HG03442 (cell line): ENCODE measurements around the gene BAHD1.

Experiments used
- ATAC-seq: cut with Tn5 transposase; IDR thresholded peaks from one replicate; pipeline ENCODE4 v1.9.1; 2021; ENCODE audit warnings: mild to moderate bottlenecking, moderate library complexity; ENCODE audit not compliant: unreplicated experiment

BAHD1 gene

DNA sequence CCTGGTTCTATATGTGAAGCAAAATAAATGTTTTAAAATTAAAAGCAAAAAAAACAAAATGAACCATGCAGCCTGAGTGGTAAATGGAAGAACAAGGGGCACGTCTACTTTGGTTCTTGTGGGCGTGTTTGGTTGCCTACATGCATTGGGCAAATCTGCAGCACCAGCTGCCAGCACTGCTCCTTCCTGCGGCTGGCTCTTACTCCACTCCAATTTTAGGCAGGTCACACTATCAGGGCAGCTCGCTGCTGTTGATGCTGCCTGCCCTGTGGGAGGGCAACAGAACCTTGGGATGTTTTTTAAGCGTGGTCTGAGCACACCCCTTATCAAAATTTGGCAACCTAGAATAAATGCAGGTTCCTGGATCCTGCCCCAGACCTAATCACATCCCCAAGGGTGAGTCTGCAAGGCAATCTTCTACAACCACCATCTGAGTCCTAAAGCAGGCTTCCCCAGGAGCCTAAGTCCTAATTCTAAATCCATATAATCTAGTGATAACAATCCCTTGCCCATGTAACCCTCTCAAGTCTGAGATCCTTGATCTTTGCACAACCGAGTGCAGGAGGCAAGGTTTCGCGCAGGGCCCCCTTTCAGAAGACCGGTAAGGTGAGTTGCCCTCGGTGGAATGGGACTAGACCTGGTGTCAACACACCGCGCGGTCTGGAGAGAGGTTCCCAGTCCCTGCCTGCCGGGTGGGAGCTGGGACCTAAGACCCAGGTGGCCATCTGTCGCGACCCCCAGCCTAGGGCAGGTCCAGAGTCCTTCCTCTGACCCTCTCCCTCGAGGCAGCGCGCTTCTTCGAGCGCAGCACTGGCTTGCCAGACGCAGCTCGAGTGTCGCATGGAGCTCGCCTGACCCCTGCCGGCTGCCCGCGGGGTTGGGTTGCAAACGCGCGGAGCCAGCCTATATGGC lies 19.3 kb upstream of the BAHD1 start:
- no peak for ATAC-seq

- no peak for ATAC-seq
These were observed 16.2 kb upstream of the BAHD1 start for GRCh38 chr15:40424483-40425115.

- no peak for ATAC-seq
These were observed 15.1 kb upstream of the BAHD1 start for GRCh38 chr15:40425681-40426080.

DNA sequence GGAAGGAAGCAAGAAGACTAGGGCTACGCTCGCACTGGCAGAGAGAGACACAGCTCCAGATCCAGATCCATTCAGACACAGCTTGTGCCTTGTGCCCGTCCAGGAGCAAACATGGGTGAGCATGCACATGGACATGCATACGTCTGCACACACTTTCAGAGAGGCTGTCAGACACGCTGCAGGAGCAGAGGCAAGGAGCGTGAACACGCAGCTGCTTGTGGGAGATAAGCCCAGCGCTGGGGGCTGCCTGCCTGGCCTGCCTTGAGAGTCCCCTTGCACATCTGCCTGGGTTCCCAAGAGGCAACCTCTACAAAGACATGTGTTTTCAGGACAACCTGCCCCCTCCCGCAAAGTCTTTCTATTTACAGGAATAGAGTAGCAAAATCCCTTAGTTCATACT lies 13.6 kb upstream of the BAHD1 start:
- ATAC-seq = no peak

DNA sequence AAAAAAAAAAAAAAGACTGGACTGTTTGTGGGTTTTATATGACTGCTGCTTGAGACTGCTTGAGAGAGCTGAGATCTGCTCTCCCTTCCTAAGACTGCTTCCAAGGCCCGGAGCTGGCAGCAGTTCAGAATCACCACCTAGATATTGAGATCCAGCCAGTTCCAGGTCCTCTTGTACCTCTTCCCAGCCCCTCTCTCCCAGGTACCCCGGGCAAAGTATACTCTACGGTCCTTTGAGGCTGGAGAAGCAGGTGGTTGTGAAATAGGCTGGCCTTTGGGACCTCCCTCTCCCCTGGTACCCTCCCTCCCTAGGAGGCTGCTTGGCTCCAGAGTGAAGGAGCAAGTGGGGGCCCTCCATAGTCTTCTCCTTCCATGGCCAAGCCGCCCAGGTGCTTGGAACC lies 12.6 kb upstream of the BAHD1 start:
- no peak for ATAC-seq

- no peak for ATAC-seq
These were observed 11.6 kb upstream of the BAHD1 start for GRCh38 chr15:40429068-40429710.

- no peak for ATAC-seq
These were observed 10.4 kb upstream of the BAHD1 start for GRCh38 chr15:40430271-40430805.

GRCh38 chr15:40435023-40435709 lies 5.6 kb upstream of the BAHD1 start:
- no peak for ATAC-seq

GRCh38 chr15:40435710-40436089 lies 5.1 kb upstream of the BAHD1 start:
- ATAC-seq = no peak

DNA sequence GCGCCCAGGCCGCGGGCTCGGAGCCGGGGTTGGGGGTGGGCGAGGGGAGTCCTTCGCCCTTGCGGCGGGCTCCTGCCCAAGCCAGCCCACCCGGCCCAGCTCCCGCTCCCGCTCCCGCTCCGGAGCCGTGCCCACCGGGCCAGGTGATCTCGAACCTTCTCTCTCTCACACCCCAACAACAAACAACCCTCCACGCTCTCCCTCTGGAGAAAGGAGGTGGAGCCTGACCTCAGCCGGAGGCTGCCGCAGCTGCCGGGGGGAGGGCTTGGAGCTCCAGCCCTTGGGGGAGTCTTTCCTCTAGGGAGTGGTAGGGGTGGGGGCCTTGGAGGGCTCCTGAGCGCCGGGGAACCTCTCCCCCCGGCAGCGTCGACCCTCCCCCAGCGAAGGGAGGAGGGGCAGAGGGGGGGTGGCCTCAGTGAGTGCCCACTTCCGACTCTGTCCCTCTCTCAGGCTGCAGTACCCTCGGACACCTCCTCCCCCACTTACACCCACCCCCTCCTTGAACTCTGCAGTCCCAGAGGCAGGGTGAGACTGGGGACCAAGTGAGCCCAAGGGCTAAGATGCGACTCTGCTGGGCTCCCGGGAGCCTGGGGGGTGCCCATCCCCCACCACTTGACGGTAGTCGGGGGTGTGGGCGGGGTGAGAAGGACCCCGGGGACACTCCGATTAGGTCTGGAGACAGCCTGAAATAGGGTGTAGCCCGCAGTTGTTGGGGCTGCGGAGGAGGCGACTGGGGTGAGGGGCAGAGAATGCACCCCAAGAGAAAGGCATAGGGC lies 4.4 kb upstream of the BAHD1 start:
- ATAC-seq = no peak

DNA sequence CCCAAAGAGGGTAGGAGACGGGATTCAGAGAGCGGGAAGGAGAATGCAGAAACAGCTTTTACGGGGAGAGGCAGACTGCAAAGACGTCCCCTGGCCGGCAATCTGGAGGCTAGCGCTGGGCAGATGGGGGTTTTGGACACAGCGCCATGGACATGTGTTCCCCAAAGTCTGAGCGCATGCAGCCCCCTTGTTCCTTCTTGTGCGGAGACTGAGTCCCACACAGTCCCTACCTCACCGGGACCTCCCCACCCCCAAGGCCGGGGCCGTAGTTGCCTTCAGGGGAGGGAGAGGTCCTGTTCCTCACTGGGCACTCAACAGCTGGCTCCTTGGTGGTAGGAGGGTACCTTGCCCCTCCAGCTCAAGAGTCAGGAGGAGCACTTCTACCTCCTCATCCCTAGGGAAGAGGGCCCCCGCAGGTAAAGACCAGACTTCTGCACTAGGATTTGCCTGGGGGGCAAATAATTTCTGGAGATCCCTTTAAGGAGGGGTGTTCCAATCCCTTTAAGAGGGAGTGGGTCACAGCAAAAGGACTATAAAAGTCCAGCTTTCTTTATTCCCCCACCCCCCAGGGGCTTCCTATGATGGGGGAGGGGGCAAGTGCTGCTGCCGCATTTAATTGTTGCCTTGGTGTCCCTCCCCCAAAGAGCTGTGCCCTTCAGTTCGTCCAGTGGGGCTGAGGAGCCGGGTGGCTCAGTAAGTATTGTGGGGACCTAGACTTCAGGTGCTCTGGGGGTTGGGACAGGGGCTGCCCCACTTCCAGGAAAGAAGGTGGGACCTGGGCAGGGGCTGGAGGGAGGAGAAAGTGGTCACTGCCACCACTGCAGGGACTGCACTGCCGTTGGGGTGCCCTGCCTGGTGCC lies 3.6 kb upstream of the BAHD1 start:
- no peak for ATAC-seq

GRCh38 chr15:40437752-40438687 lies 2.7 kb upstream of the BAHD1 start:
- no peak for ATAC-seq

GRCh38 chr15:40438712-40439111 lies 2.0 kb upstream of the BAHD1 start:
- ATAC-seq = no peak

DNA sequence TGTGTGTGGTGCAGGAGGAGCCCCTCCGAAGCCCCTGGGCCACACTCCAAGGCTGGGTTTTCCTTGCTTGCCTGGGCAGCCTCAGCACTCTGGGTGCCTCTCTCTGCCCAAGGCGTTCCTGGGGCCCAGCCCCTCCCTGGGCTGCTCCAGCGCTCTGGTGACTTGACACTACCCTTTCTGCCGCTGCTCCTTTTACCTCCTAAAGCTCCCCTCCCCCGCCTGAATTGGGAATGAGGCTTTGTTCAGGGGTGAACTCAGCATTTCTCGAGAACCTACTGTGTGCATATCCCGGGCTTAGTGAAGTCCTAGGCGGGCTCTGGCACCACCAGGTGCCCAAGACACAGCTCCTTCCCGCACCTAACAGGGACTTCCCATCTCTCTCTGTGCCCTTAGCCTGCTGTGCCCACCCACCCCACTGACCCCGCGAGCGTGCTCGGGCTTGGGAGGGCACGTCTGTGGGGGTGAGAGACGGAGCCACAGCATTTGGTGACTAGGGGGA lies 1.2 kb upstream of the BAHD1 start:
- ATAC-seq = no peak

DNA sequence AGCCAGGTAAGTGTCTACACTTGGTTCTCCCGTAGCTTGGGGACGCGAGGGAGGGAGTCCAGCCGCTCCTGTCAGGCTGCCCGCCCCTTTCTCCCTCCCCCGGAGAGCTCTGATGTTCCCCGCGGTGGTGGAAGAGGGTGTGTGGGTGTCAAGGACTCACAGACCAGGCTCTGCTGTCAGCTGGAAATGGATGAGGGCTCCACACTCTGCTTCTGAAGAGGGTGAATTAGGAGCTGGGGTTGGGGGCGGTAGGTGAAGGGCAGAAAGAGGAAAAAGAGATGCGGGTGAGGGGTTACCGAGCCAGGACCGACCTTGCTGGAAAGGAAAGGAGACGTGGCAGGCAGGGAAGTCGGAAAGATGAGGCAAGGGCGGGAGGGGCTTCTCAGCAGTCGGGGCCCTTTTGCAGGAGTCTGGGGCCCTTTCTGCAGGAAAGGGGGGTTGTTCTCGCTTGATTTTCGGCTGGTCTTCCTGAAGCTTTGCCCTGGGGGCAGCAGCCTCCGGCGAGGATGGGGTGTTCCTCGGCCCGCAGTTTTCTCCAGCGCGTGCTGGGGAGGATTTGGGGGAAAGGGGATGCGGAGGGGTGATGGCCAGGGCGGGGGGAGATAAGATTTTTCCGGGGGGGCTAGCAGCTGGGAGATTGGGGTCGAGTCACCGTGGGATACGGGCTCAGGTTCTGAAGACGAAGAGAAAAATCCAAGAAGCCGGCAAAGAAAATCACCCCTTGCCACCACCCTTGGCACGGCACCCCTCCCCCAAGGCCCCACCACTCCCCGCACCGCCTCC lies 602 bp upstream of the BAHD1 start:
- ATAC-seq = no peak

DNA sequence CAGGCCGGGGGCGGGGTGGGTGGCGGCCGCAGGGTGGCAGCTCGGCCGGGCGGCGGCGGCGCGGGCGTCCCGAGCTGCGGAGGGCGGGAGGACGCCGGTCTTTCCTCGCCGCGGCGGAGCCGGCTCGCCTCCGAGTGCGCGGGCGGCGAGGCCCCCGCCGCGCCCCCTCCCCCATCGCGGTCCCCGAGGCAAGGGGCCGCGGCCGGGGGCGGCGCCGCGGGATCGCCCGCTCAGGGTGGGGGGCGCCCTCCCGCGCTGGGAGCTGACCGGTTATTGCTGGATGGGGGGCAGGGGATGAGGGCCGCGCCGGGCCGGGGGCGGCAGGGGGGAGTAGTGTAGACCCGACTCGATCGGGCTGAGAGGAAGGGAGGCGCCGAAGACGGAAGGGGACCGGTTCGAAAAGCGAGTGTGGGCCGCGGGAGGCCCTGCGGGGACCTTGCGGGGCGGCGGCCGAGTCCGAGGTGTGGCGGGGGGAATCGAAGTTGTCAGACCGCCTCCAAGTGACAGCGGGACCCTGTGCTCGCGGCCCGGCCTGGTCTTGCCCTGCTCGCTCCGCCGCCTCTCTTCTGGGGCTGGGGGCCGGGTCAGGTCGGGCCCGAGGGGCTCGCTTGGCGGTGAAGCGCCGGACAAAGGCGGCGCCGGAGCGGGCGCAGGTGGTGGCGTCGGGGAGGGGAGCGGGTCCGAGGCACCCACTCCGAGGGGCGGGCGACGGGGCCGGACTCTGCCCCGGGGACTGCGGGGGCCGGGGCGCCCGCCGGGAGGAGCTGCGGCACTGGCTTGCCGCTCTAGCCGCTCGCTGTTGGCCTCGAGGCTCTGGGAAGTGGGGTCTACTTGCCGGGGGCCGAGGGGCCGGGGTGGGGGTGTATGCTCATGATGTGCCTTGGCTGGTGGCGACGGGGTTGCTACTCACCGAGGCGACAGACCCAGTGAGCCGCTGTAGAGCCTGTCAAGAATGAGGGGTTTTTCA lies 1.1 kb downstream of the BAHD1 start:
- ATAC-seq = no peak
